A375 (cell line): ENCODE results near the gene INSIG2. TPM values are rescaled to one million over a fixed set of nuclear protein-coding genes. Genes with fewer than 3 reads are reported as not detected.

ENCODE experiments used
- total RNA-seq: library from RNA; depleted of rRNA; stranded (reverse); fragments of >200 nt; shearing (Covaris generic); gene quantifications from 2 replicates; pipeline ENCODE4 v1.2.3, GENCODE V29; 2014; rRNA removed

Gene INSIG2
- 1.4 and 5.3 TPM in 2 replicates for total RNA-seq

GRCh38 chr2:118088051-118089024 is at the start of gene INSIG2:
INSIG2 (plus strand) TSS chr2:118088471; CDS start chr2:118096557, 8,086 bp downstream.

Other genes with a start within 250 kb of the INSIG2 start
- gene CCDC93, start 74.4 kb upstream of the INSIG2 start, total RNA-seq = 8.8 and 11.0 TPM in 2 replicates